Anterior cingulate cortex (tissue), 58 donors: ENCODE data around the gene EVI2A.

Experiments
- DNase-seq, 58 donors: peaks; one replicate each; lab custom pipeline; 2025; lab: John Stamatoyannopoulos, UW

The EVI2A gene

GRCh38 chr17:31279401-31279800 lies 42.0 kb downstream of the EVI2A start:
- no peak for DNase-seq

GRCh38 chr17:31275116-31275515 lies 46.3 kb downstream of the EVI2A start:
- DNase-seq = no peak

GRCh38 chr17:31274252-31274651 lies 47.2 kb downstream of the EVI2A start:
- DNase-seq = no peak

GRCh38 chr17:31273516-31273915 lies 47.9 kb downstream of the EVI2A start:
- DNase-seq = no peak

GRCh38 chr17:31272803-31273202 lies 48.6 kb downstream of the EVI2A start:
- DNase-seq = no peak

GRCh38 chr17:31272236-31272635 lies 49.2 kb downstream of the EVI2A start:
- no peak for DNase-seq

GRCh38 chr17:31269578-31269983 lies 51.8 kb downstream of the EVI2A start:
- DNase-seq = peak in 1 of 58 donors; percentile 7

- DNase-seq = no peak
Observed at GRCh38 chr17:31269036-31269577, 52.3 kb downstream of the EVI2A start.
